ENCODE measurements around the gene CCT5. TPM values are rescaled to one million over a fixed set of nuclear protein-coding genes. Genes with fewer than 3 reads are reported as not detected.

The CCT5 gene
- total RNA-seq, 5 donors from 2014 or later (not counting 1 experiment from before 2014, with no cell fraction given) = 63.3 to 111 (median 105) TPM

DNA sequence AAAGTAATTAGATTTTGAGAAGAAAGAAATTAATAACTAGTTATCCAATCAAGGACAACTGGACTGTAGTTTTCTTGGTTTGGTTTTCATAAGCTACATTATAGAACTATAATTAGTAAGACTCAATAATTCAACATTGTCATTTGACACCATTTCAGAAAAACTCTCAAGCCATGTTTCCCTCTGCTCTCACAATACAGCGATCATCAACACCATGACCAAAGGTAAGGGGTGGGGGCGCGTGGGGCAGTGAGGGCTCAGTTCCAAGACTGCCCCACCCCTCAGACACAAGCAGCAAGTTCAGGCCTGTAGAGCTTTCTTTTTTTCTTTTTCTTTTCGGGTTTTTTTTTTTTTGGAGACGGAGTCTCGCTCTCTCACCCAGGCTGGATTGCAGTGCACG lies 51.2 kb downstream of the CCT5 start:
- H3K27me3 ChIP-seq (replicated peaks in 1 of 2; ENCODE audit: control insufficient read depth in 2 of 2, extremely low read depth in 1 of 2, insufficient read depth in 2 of 2, low read length in 1 of 2) = peaks cover 0 to 5% of the 10 kb centered on the region in 2 experiments
- no peaks in the 10 kb centered on the region for H3K4me1 ChIP-seq (ENCODE audit: control insufficient read depth in 1 of 2, extremely low read depth in 1 of 2, insufficient read depth in 2 of 2, low read length in 2 of 2)
- H3K4me1 Mint-ChIP-seq = no peaks in the 10 kb centered on the region
- POLR2A ChIA-PET = interaction anchor here in 1 of 2 donors (0.6 kb wide), 1 partner anchor 61 kb away, joined by 3 read pairs; no protein-coding TSS in a partner anchor
- H3K36me3 Mint-ChIP-seq = no peaks in the 10 kb centered on the region
- no peaks in the 10 kb centered on the region for H3K9me3 ChIP-seq
- H3K27ac Mint-ChIP-seq = no peak overlapping the region
- no peak overlapping the region for H3K4me3 ChIP-seq (ENCODE audit: control insufficient read depth in 1 of 2, extremely low read depth in 1 of 2, low read length in 1 of 2)
- ATAC-seq (replicated peaks in 1 of 4) (no peak), DNase-seq (no peak)
- 100% methylated on average over 3 of the region's 7 CpGs for WGBS (ENCODE audit: insufficient coverage)
- no peak overlapping the region for H3K4me3 Mint-ChIP-seq
- no peaks in the 10 kb centered on the region for H3K9me3 Mint-ChIP-seq
- CTCF ChIA-PET = interaction anchor here in 1 of 2 donors (0.9 kb wide), 1 partner anchor 13 kb away, joined by 3 read pairs; no protein-coding TSS in a partner anchor
- peaks cover 3 to 10% of the 10 kb centered on the region in 2 donors for H3K27me3 Mint-ChIP-seq
- H3K36me3 ChIP-seq (ENCODE audit: control insufficient read depth in 2 of 2, extremely low read depth in 1 of 2, insufficient read depth in 1 of 2, low read length in 1 of 2) = no peaks in the 10 kb centered on the region
- H3K27ac ChIP-seq (ENCODE audit: low read length) = no peak overlapping the region

DNA sequence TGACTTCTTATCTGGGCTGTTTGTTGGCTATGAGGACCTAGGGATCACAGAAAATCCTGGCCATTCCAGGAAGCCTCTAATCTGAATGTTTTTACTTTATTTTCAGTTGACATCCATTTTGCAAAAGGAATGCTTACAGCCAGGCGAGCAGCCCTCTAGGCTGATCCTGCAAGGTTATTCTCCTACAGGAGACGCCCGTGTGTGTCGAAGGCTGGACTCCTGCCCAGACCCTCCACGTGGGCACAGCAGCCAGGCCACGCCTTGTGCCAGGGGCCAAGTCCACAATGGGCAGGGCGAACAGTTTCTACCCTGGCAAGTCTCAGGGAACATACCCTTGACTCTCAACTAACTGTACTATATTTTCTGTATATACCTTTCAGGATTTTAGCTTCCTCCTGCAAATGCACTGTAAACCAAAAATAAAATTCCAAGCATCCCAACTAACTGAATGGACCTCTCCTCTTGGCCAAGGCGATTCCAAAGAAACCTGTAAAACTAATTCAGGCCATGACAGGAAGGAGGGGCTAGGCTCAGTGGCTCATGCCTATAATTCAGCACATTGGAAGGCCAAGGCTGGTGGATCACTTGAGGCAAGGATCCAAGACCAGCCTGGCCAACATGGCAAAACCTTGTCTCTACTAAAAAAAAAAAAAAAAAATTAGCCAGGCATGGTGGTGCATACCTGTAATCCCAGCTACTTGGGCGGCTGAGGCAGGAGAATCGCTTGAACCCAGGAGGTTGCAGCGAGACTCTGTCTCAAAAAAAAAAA lies 51.9 kb downstream of the CCT5 start:
- DNase-seq = no peak
- Histone ChIP-seq H3K27me3 (replicated peaks in 1 of 2; ENCODE audit: control insufficient read depth in 2 of 2, extremely low read depth in 1 of 2, insufficient read depth in 2 of 2, low read length in 1 of 2) (peaks cover 0 to 10% of the 10 kb centered on the region in 2 experiments), H3K4me3 (ENCODE audit: control insufficient read depth in 1 of 2, extremely low read depth in 1 of 2, low read length in 1 of 2) (no peak overlapping the region), H3K9me3 (no peaks in the 10 kb centered on the region), H3K27ac (ENCODE audit: low read length) (no peak overlapping the region), H3K36me3 (ENCODE audit: control insufficient read depth in 2 of 2, extremely low read depth in 1 of 2, insufficient read depth in 1 of 2, low read length in 1 of 2) (no peaks in the 10 kb centered on the region), H3K4me1 (ENCODE audit: control insufficient read depth in 1 of 2, extremely low read depth in 1 of 2, insufficient read depth in 2 of 2, low read length in 2 of 2) (no peaks in the 10 kb centered on the region)
- ChIA-PET CTCF (no interaction called here), POLR2A (interaction anchor here in 1 of 2 donors (0.6 kb wide), 2 partner anchors 9 to 60 kb away, joined by 3 read pairs; no protein-coding TSS in a partner anchor)
- no peak for ATAC-seq (replicated peaks in 1 of 4)
- H3K9me3 Mint-ChIP-seq = no peaks in the 10 kb centered on the region
- peaks cover 7 to 15% of the 10 kb centered on the region in 2 donors for H3K27me3 Mint-ChIP-seq
- WGBS (ENCODE audit: insufficient coverage) = 83% methylated on average over 11 of the region's 11 CpGs
- H3K27ac Mint-ChIP-seq = no peak overlapping the region
- H3K36me3 Mint-ChIP-seq = no peaks in the 10 kb centered on the region
- no peak overlapping the region for H3K4me3 Mint-ChIP-seq
- H3K4me1 Mint-ChIP-seq = peaks cover 0 to 4% (median 2%) of the 10 kb centered on the region in 3 donors

- ChIA-PET CTCF (interaction anchor here in 1 of 2 donors (0.6 kb wide), 1 partner anchor 137 kb away, joined by 3 read pairs; no protein-coding TSS in a partner anchor), POLR2A (no interaction called here)
- Mint-ChIP-seq H3K4me1 (peaks cover 4 to 10% (median 5%) of the 10 kb centered on the region in 3 donors), H3K9me3 (no peaks in the 10 kb centered on the region), H3K27me3 (peaks cover 12 to 17% of the 10 kb centered on the region in 2 donors), H3K36me3 (no peaks in the 10 kb centered on the region), H3K27ac (no peak overlapping the region), H3K4me3 (no peak overlapping the region)
- no peak for ATAC-seq (replicated peaks in 1 of 4)
- DNase-seq = no peak
- H3K9me3 ChIP-seq = no peaks in the 10 kb centered on the region
- 75% methylated on average over 2 of the region's 2 CpGs for WGBS (ENCODE audit: insufficient coverage)
- H3K4me3 ChIP-seq (ENCODE audit: control insufficient read depth in 1 of 2, extremely low read depth in 1 of 2, low read length in 1 of 2) = no peak overlapping the region
- H3K4me1 ChIP-seq (ENCODE audit: control insufficient read depth in 1 of 2, extremely low read depth in 1 of 2, insufficient read depth in 2 of 2, low read length in 2 of 2) = peaks cover 0 to 6% of the 10 kb centered on the region in 2 experiments
- H3K27me3 ChIP-seq (replicated peaks in 1 of 2; ENCODE audit: control insufficient read depth in 2 of 2, extremely low read depth in 1 of 2, insufficient read depth in 2 of 2, low read length in 1 of 2) = peaks cover 0 to 18% of the 10 kb centered on the region in 2 experiments
- no peaks in the 10 kb centered on the region for H3K36me3 ChIP-seq (ENCODE audit: control insufficient read depth in 2 of 2, extremely low read depth in 1 of 2, insufficient read depth in 1 of 2, low read length in 1 of 2)
- H3K27ac ChIP-seq (ENCODE audit: low read length) = no peak overlapping the region
Observed at GRCh38 chr5:10303201-10303600, 53.1 kb downstream of the CCT5 start.

DNA sequence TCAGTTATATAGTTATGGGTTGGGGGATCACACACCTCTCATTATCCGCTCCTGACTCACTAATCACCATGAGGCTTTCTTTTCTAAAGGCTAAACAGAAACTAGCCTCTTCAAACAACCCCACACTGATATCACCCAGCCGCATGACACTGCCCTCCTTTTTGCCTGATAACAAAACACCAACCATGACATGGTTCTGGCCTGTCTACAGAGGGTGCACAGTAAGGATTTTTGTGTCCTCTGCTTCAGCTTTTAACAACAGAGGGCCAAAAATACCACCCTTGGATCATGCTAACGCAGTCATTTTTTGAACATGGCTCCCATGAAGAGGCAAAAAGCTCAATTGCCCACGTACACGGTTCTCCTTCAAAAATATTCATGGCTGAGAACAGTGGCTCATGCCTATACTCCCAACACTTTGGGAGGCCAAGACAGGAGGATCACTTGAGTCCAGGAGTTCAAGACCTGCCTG lies 53.7 kb downstream of the CCT5 start:
- DNase-seq = no peak
- CTCF ChIA-PET = interaction anchor here in 1 of 2 donors (0.5 to 1.0 kb wide), 2 partner anchors 20 to 244 kb away, joined by 3 to 4 read pairs; no protein-coding TSS in a partner anchor
- ATAC-seq (replicated peaks in 1 of 4) = no peak
- Mint-ChIP-seq H3K27me3 (peaks cover 15 to 22% of the 10 kb centered on the region in 2 donors), H3K36me3 (no peaks in the 10 kb centered on the region), H3K9me3 (no peaks in the 10 kb centered on the region), H3K27ac (no peak overlapping the region), H3K4me1 (peaks cover 4 to 10% (median 5%) of the 10 kb centered on the region in 3 donors), H3K4me3 (no peak overlapping the region)
- H3K4me3 ChIP-seq (ENCODE audit: control insufficient read depth in 1 of 2, extremely low read depth in 1 of 2, low read length in 1 of 2) = no peak overlapping the region
- no peaks in the 10 kb centered on the region for H3K9me3 ChIP-seq
- 89% methylated on average over 3 of the region's 5 CpGs for WGBS (ENCODE audit: insufficient coverage)
- POLR2A ChIA-PET = no interaction called here
- no peaks in the 10 kb centered on the region for H3K36me3 ChIP-seq (ENCODE audit: control insufficient read depth in 2 of 2, extremely low read depth in 1 of 2, insufficient read depth in 1 of 2, low read length in 1 of 2)
- peaks cover 0 to 6% of the 10 kb centered on the region in 2 experiments for H3K4me1 ChIP-seq (ENCODE audit: control insufficient read depth in 1 of 2, extremely low read depth in 1 of 2, insufficient read depth in 2 of 2, low read length in 2 of 2)
- H3K27me3 ChIP-seq (replicated peaks in 1 of 2; ENCODE audit: control insufficient read depth in 2 of 2, extremely low read depth in 1 of 2, insufficient read depth in 2 of 2, low read length in 1 of 2) = peaks cover 0 to 23% of the 10 kb centered on the region in 2 experiments
- H3K27ac ChIP-seq (ENCODE audit: low read length) = no peak overlapping the region

DNA sequence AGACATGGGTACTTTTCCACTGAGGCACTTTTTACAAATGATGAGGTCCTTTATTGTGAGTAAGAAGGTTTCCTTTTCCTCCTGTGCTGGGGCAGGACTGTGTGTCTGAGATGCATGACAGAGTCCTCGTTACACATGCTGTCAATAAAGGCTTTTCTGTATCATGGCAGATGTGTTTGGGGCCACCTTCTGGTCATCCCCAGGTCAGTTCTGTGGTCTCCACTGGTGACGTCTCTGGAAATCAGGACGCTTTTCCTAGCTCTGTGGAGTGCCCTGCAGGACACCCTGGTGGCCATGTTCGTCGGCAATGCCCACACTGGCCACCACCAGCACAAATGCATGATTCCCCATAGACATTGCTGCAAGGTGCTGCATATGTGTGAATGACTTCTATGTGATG lies 54.9 kb downstream of the CCT5 start:
- no peaks in the 10 kb centered on the region for H3K9me3 Mint-ChIP-seq
- peaks cover 16 to 30% of the 10 kb centered on the region in 2 donors for H3K27me3 Mint-ChIP-seq
- H3K4me3 Mint-ChIP-seq = no peak overlapping the region
- no peak overlapping the region for H3K4me3 ChIP-seq (ENCODE audit: control insufficient read depth in 1 of 2, extremely low read depth in 1 of 2, low read length in 1 of 2)
- H3K4me1 ChIP-seq (ENCODE audit: control insufficient read depth in 1 of 2, extremely low read depth in 1 of 2, insufficient read depth in 2 of 2, low read length in 2 of 2) = peaks cover 0 to 6% of the 10 kb centered on the region in 2 experiments
- ChIA-PET CTCF (interaction anchor here in 1 of 2 donors (1.0 kb wide), 1 partner anchor 21 kb away, joined by 4 read pairs; no protein-coding TSS in a partner anchor), POLR2A (no interaction called here)
- H3K27ac Mint-ChIP-seq = no peak overlapping the region
- no peak for DNase-seq
- H3K4me1 Mint-ChIP-seq = peaks cover 4 to 10% (median 5%) of the 10 kb centered on the region in 3 donors
- 84% methylated on average over 3 of the region's 5 CpGs for WGBS (ENCODE audit: insufficient coverage)
- ATAC-seq (replicated peaks in 1 of 4) = no peak
- H3K9me3 ChIP-seq = no peaks in the 10 kb centered on the region
- no peaks in the 10 kb centered on the region for H3K36me3 Mint-ChIP-seq
- no peak overlapping the region for H3K27ac ChIP-seq (ENCODE audit: low read length)
- H3K36me3 ChIP-seq (ENCODE audit: control insufficient read depth in 2 of 2, extremely low read depth in 1 of 2, insufficient read depth in 1 of 2, low read length in 1 of 2) = no peaks in the 10 kb centered on the region
- peaks cover 0 to 26% of the 10 kb centered on the region in 2 experiments for H3K27me3 ChIP-seq (replicated peaks in 1 of 2; ENCODE audit: control insufficient read depth in 2 of 2, extremely low read depth in 1 of 2, insufficient read depth in 2 of 2, low read length in 1 of 2)

GRCh38 chr5:10306114-10306513 lies 56.0 kb downstream of the CCT5 start:
- peak overlapping the region in 2 of 3 donors; percentile 2 to 11 for H3K4me3 Mint-ChIP-seq

More at GRCh38 chr5:10306114-10306513, 56.0 kb downstream of the CCT5 start:
- H3K36me3 ChIP-seq (ENCODE audit: control insufficient read depth in 2 of 2, extremely low read depth in 1 of 2, insufficient read depth in 1 of 2, low read length in 1 of 2) = no peaks in the 10 kb centered on the region
- POLR2A ChIA-PET = no interaction called here
- peaks cover 0 to 28% of the 10 kb centered on the region in 2 experiments for H3K27me3 ChIP-seq (replicated peaks in 1 of 2; ENCODE audit: control insufficient read depth in 2 of 2, extremely low read depth in 1 of 2, insufficient read depth in 2 of 2, low read length in 1 of 2)
- peaks cover 0 to 6% of the 10 kb centered on the region in 2 experiments for H3K4me1 ChIP-seq (ENCODE audit: control insufficient read depth in 1 of 2, extremely low read depth in 1 of 2, insufficient read depth in 2 of 2, low read length in 2 of 2)
- Mint-ChIP-seq H3K9me3 (no peaks in the 10 kb centered on the region), H3K27ac (no peak overlapping the region), H3K36me3 (peaks cover 3% of the 10 kb centered on the region), H3K4me1 (peaks cover 4 to 10% (median 5%) of the 10 kb centered on the region in 3 donors), H3K27me3 (peaks cover 20 to 30% of the 10 kb centered on the region in 2 donors)
- no peaks in the 10 kb centered on the region for H3K9me3 ChIP-seq
- WGBS (ENCODE audit: insufficient coverage) = 69% methylated on average over 1 of the region's 5 CpGs
- CTCF ChIA-PET = no interaction called here
- H3K4me3 ChIP-seq (ENCODE audit: control insufficient read depth in 1 of 2, extremely low read depth in 1 of 2, low read length in 1 of 2) = no peak overlapping the region
- DNase-seq (no peak), ATAC-seq (replicated peaks in 1 of 4) (no peak)
- H3K27ac ChIP-seq (ENCODE audit: low read length) = no peak overlapping the region

Measured in T-cell (primary cell).